HCT116 (cell line): ENCODE measurements around the gene TERT. TPM values are rescaled to one million over a fixed set of nuclear protein-coding genes. Genes with fewer than 3 reads are reported as not detected.

Source experiments
- ATAC-seq: fragments of 200-7000 bp; cut with Tn5 transposase; 2 replicates; pipeline ENCODE4 v1.9.1; 2020; ENCODE audit warnings: mild to moderate bottlenecking, moderate library complexity
- BruUV-seq: library from RNA; stranded (reverse); fragments of 400-500 nt; replicated peaks from 2 replicates; lab custom pipeline; 2021; lab: Mats Ljungman, UMichigan
- CTCF ChIA-PET: fragments of 300-600 bp; sonication (Branson Sonifier 250); formaldehyde crosslinking; loops from one replicate; lab custom pipeline; 2021; ENCODE audit warnings: antibody characterized with exemption; lab: Charles Lee
- POLR2A ChIA-PET: fragments of 300-600, 350-600 bp; sonication (Branson Sonifier 250); formaldehyde crosslinking; loops from one replicate; lab custom pipeline; 2021; ENCODE audit warnings: antibody characterized with exemption; lab: Charles Lee
- RAD21 ChIA-PET, 2 experiments: fragments of 300-600 bp; sonication (Branson Sonifier 250); formaldehyde crosslinking; loops; one replicate each; lab custom pipeline; 2023; ENCODE audit warnings: low total read pairs in 2 of 2; ENCODE audit not compliant: uncharacterized antibody in 2 of 2, unreplicated experiment in 2 of 2, low non-redundant PET in 1 of 2; lab: Charles Lee
- DNase-seq: peaks from one replicate; pipeline ENCODE4 v3.0.0-alpha.2; 2010; ENCODE audit warnings: low read depth, low spot score
- H2AFZ ChIP-seq: fragments of 200-600 bp; shearing (Covaris generic), sonication (generic); 2 replicates; pipeline ENCODE4 v1.6.1; 2017; ENCODE audit warnings: low read depth, mixed run types, mixed read lengths, antibody characterized with exemption, low read length; ENCODE audit not compliant: poor library complexity, severe bottlenecking
- H3K27ac ChIP-seq: 2 replicates; pipeline ENCODE4 v1.5.1; 2012; ENCODE audit warnings: low read depth, low read length
- H3K27me3 ChIP-seq: fragments of 200-600 bp; sonication (generic); 2 replicates; pipeline ENCODE4 v1.6.1; 2016; ENCODE audit warnings: mixed run types, low read length, mixed read lengths; ENCODE audit not compliant: insufficient read depth
- H3K36me3 ChIP-seq, 2 experiments: fragments of 200-500 bp in 1 of 2; fragments of 200-600 bp in 1 of 2; sonication (Bioruptor generic) in 1 of 2; sonication (generic) in 1 of 2; 2 replicates each; pipeline versions ENCODE4 v1.5.1 to v1.6.1; 2014 to 2016; ENCODE audit warnings: low read length in 2 of 2, inconsistent platforms in 1 of 2, mixed read lengths in 1 of 2, mixed run types in 1 of 2; ENCODE audit not compliant: insufficient read depth in 2 of 2, control insufficient read depth in 1 of 2
- H3K4me1 ChIP-seq, 2 experiments: fragments of 200-600 bp in 1 of 2; sonication (generic) in 1 of 2; 2 replicates each; pipeline versions ENCODE4 v1.5.1 to v1.6.1; 2012 to 2017; ENCODE audit warnings: low read length in 2 of 2, inconsistent platforms in 1 of 2, mild to moderate bottlenecking in 1 of 2, mixed read lengths in 1 of 2, mixed run types in 1 of 2, moderate library complexity in 1 of 2; ENCODE audit not compliant: insufficient read depth in 2 of 2, control insufficient read depth in 1 of 2
- H3K4me2 ChIP-seq: fragments of 200-600 bp; sonication (generic); 2 replicates; pipeline ENCODE4 v1.6.1; 2017; ENCODE audit warnings: mixed run types, low read length, mixed read lengths
- H3K4me3 ChIP-seq, 2 experiments: fragments of 200-600 bp in 1 of 2; sonication (generic) in 1 of 2; replicated peaks in 1 of 2; 2 replicates each; pipeline ENCODE4 v1.5.1; 2011 to 2016; ENCODE audit warnings: low read length in 2 of 2, control low read depth in 1 of 2, low read depth in 1 of 2, mild to moderate bottlenecking in 1 of 2, mixed read lengths in 1 of 2, mixed run types in 1 of 2
- H3K79me2 ChIP-seq: fragments of 200-600 bp; sonication (generic); 2 replicates; pipeline ENCODE4 v1.6.1; 2017; ENCODE audit warnings: mild to moderate bottlenecking, mixed run types, low read length, moderate library complexity, mixed read lengths; ENCODE audit not compliant: insufficient read depth
- H3K9ac ChIP-seq: fragments of 200-600 bp; sonication (generic); 2 replicates; pipeline ENCODE4 v1.6.1; 2016; ENCODE audit warnings: low read length, mixed read lengths
- H3K9me2 ChIP-seq: fragments of 200-600 bp; sonication (generic), shearing (Covaris generic); 2 replicates; pipeline ENCODE4 v1.6.1; 2017; ENCODE audit warnings: mixed run types, mild to moderate bottlenecking, moderate library complexity; ENCODE audit not compliant: insufficient read depth
- H3K9me3 ChIP-seq, 2 experiments: fragments of 200-500 bp in 1 of 2; fragments of 200-600 bp in 1 of 2; sonication (Bioruptor generic) in 1 of 2; sonication (generic) in 1 of 2; 2 replicates each; pipeline ENCODE4 v1.6.1; 2014 to 2017; ENCODE audit warnings: low read length in 2 of 2, mixed read lengths in 2 of 2, inconsistent platforms in 1 of 2, low read depth in 1 of 2, mild to moderate bottlenecking in 1 of 2, mixed run types in 1 of 2, moderate library complexity in 1 of 2; ENCODE audit not compliant: control insufficient read depth in 1 of 2, insufficient read depth in 1 of 2
- H4K20me1 ChIP-seq: fragments of 200-600 bp; sonication (generic), shearing (Covaris generic); 2 replicates; pipeline ENCODE4 v1.6.1; 2017; ENCODE audit warnings: mixed run types, mild to moderate bottlenecking, moderate library complexity; ENCODE audit not compliant: insufficient read depth
- CEBPB ChIP-seq: IDR thresholded peaks from 2 replicates; pipeline ENCODE4 v1.6.1; 2012; ENCODE audit warnings: low read depth
- ELF1 ChIP-seq: IDR thresholded peaks from 2 replicates; pipeline ENCODE4 v1.6.1; 2012; ENCODE audit warnings: low read depth, borderline replicate concordance
- EZH2phosphoT487 ChIP-seq: fragments of 200-600 bp; IDR thresholded peaks from 2 replicates; pipeline ENCODE4 v1.6.1; 2018; ENCODE audit warnings: antibody characterized with exemption, borderline replicate concordance
- POLR2A ChIP-seq: IDR thresholded peaks from 2 replicates; pipeline ENCODE4 v1.7.0; 2011; ENCODE audit warnings: borderline replicate concordance; ENCODE audit not compliant: insufficient read depth, insufficient read length; ENCODE audit errors: extremely low read depth
- RAD21 ChIP-seq: IDR thresholded peaks from 2 replicates; pipeline ENCODE4 v1.6.1; 2012; ENCODE audit warnings: low read depth, mild to moderate bottlenecking
- SP1 ChIP-seq: IDR thresholded peaks from 2 replicates; pipeline ENCODE4 v1.6.1; 2012; ENCODE audit warnings: low read depth
- SRF ChIP-seq: IDR thresholded peaks from 2 replicates; pipeline ENCODE4 v1.6.1; 2012; ENCODE audit warnings: low read depth
- YY1 ChIP-seq: IDR thresholded peaks from 2 replicates; pipeline ENCODE4 v1.6.1; 2011; ENCODE audit warnings: low read length, low read depth, moderate library complexity, mild to moderate bottlenecking; ENCODE audit not compliant: insufficient replicate concordance; ENCODE audit errors: extremely low read depth
- intact Hi-C: fragments of 100-400 bp; cut with micrococcal nuclease; formaldehyde crosslinking; loops from 2 replicates; pipeline ENCODE4 v1.10.0; 2022
- total RNA-seq: library from RNA; stranded (reverse); gene quantifications from one replicate; pipeline ENCODE4 v1.2.1, GENCODE V29; 2021; ENCODE audit not compliant: unreplicated experiment
- TF ChIP-seq, protein P1 (sequence below): IDR thresholded peaks from 2 replicates; pipeline ENCODE4 v1.6.1; 2012; ENCODE audit warnings: low read depth
- TF ChIP-seq, protein P2 (sequence below): IDR thresholded peaks from 2 replicates; pipeline ENCODE4 v1.6.1; 2011; ENCODE audit warnings: mild to moderate bottlenecking, low read length, moderate library complexity; ENCODE audit not compliant: insufficient replicate concordance; ENCODE audit errors: extremely low read depth
- TF ChIP-seq, protein P3 (sequence below): IDR thresholded peaks from 2 replicates; pipeline ENCODE4 v1.6.1; 2012

The TERT gene
- total RNA-seq, 1 experiment from 2014 or later, result 6.9 TPM

DNA sequence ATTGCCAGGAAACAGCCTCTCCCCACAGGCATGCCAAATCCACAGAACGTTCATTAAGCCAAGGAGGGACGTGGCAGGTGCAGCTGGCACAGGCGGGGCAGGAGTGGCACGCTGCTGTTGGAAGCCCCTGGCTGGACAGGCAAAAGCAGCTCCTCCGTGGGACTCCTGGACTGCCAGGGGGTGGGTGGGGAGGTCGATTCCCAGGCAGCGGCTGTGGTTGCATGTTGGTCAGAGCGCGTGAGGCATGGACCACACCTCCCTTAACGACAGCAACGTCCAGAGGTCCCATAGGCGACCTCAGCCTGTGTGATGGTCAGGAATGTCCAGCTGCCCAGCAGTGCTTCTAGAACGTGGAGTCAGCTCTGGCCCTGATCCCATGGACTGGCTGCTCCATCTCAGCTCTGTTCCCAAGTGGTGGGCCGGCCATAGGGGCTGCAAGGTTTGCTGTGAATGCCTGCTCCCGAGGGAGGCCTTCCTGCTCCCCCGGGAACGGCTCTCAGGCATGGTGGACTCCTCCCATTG lies 86.6 kb downstream of the TERT start:
- TF ChIP-seq ELF1, result no peak
- no peak for TF ChIP-seq EZH2phosphoT487
- TF ChIP-seq, protein P1, sequence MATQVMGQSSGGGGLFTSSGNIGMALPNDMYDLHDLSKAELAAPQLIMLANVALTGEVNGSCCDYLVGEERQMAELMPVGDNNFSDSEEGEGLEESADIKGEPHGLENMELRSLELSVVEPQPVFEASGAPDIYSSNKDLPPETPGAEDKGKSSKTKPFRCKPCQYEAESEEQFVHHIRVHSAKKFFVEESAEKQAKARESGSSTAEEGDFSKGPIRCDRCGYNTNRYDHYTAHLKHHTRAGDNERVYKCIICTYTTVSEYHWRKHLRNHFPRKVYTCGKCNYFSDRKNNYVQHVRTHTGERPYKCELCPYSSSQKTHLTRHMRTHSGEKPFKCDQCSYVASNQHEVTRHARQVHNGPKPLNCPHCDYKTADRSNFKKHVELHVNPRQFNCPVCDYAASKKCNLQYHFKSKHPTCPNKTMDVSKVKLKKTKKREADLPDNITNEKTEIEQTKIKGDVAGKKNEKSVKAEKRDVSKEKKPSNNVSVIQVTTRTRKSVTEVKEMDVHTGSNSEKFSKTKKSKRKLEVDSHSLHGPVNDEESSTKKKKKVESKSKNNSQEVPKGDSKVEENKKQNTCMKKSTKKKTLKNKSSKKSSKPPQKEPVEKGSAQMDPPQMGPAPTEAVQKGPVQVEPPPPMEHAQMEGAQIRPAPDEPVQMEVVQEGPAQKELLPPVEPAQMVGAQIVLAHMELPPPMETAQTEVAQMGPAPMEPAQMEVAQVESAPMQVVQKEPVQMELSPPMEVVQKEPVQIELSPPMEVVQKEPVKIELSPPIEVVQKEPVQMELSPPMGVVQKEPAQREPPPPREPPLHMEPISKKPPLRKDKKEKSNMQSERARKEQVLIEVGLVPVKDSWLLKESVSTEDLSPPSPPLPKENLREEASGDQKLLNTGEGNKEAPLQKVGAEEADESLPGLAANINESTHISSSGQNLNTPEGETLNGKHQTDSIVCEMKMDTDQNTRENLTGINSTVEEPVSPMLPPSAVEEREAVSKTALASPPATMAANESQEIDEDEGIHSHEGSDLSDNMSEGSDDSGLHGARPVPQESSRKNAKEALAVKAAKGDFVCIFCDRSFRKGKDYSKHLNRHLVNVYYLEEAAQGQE, result no peak
- no peak for TF ChIP-seq SRF
- TF ChIP-seq YY1, result no peak
- TF ChIP-seq, protein P2, sequence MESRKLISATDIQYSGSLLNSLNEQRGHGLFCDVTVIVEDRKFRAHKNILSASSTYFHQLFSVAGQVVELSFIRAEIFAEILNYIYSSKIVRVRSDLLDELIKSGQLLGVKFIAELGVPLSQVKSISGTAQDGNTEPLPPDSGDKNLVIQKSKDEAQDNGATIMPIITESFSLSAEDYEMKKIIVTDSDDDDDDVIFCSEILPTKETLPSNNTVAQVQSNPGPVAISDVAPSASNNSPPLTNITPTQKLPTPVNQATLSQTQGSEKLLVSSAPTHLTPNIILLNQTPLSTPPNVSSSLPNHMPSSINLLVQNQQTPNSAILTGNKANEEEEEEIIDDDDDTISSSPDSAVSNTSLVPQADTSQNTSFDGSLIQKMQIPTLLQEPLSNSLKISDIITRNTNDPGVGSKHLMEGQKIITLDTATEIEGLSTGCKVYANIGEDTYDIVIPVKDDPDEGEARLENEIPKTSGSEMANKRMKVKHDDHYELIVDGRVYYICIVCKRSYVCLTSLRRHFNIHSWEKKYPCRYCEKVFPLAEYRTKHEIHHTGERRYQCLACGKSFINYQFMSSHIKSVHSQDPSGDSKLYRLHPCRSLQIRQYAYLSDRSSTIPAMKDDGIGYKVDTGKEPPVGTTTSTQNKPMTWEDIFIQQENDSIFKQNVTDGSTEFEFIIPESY, result no peak
- no peak for TF ChIP-seq CEBPB
- no peak for TF ChIP-seq RAD21
- no peak for TF ChIP-seq SP1
- TF ChIP-seq POLR2A, result no peak
- TF ChIP-seq, protein P3, sequence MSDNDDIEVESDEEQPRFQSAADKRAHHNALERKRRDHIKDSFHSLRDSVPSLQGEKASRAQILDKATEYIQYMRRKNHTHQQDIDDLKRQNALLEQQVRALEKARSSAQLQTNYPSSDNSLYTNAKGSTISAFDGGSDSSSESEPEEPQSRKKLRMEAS, result no peak
- Histone ChIP-seq H3K27ac (no peak overlapping the region), H3K36me3 (no peaks in the 10 kb centered on the region), H3K9ac (no peak overlapping the region), H3K27me3 (no peaks in the 10 kb centered on the region), H3K9me2 (no peaks in the 10 kb centered on the region), H3K79me2 (no peaks in the 10 kb centered on the region), H3K4me1 (no peaks in the 10 kb centered on the region), H3K9me3 (no peaks in the 10 kb centered on the region), H3K4me3 (no peak overlapping the region), H3K4me2 (no peak overlapping the region), H4K20me1 (no peaks in the 10 kb centered on the region), H2AFZ (no peak overlapping the region)
- no TSS peak for BruUV-seq
- RAD21 ChIA-PET, result interaction anchor here in 1 of 2 experiments (0.7 kb wide), 1 partner anchor 262 kb away, joined by 3 read pairs; no protein-coding TSS in a partner anchor
- intact Hi-C loops, result loop anchor here (2.0 kb wide), 1 partner anchor 261 kb away; no protein-coding TSS in a partner anchor
- CTCF ChIA-PET, result interaction anchor here (0.6 to 1.1 kb wide), 4 partner anchors 42 to 437 kb away, joined by 3 to 6 read pairs (median 4); no protein-coding TSS in a partner anchor
- DNase-seq (no peak), ATAC-seq (no peak)
- POLR2A ChIA-PET, result no interaction called here
